HUDEP-2 (cell line): ENCODE results near the gene CDC23.
"Not testable (repeated sequence)": the region's sequence is repeated elsewhere in the genome, so short reads cannot be mapped to it uniquely, and the experiment has no call there.

Experiments
- DNase-seq, 76 experiments: peaks; one replicate each; lab custom pipeline; 2025; ENCODE audit not compliant: unreplicated experiment in 76 of 76; lab: John Stamatoyannopoulos, UW

The CDC23 gene

DNA sequence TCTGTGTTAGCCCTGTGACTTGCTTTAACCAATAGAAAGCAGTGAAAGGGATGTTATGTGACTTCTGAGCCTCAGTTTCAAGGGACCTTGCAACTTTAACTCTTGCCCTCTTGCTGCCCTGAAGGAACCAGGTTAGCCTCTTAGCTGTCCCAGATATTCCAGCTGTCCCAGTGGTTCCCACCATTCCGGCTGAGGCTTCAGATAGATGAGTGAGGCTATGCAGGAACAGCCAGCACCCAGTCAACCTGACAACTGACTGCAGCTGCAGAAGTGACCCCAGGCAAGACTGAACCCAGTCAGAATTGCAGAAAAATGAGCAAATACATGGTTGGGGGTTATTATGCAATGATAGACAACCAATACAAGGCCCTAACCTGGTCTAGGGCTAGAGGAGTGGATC, 10.4 kb upstream of the CDC23 start:
- DNase-seq, result no peak

GRCh38 chr5:138216799-138217198, 3.7 kb upstream of the CDC23 start:
- DNase-seq, result no peak

GRCh38 chr5:138212828-138213160, 329 bp downstream of the CDC23 start:
- peak in 5 of 76 experiments; percentile 8 to 34 (median 24) for DNase-seq

GRCh38 chr5:138210985-138211384, 2.1 kb downstream of the CDC23 start:
- DNase-seq, result no peak

GRCh38 chr5:138193859-138194258, 19.3 kb downstream of the CDC23 start:
- not testable (repeated sequence) for DNase-seq

DNA sequence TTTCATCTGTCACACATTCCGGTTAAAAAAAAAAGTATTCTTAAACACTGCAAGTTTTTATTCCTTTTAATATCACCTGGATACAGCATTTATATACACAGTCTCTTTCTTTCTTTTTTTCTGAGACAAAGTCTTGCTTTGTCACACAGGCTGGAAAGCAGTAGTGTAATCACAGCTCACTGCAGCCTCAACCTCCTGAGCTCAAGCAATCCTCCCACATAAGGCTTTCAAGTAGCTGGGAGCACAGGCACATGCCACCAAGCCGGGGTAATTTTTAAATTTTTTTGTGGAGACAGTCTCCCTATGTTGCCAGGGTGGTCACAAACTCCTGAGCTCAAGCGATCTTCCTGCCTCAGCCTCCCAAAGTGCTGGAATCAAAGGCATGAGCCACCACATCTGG, 20.3 kb downstream of the CDC23 start:
- no peak for DNase-seq

- DNase-seq, result no peak
These were observed 24.5 kb downstream of the CDC23 start for GRCh38 chr5:138188626-138189025.

DNA sequence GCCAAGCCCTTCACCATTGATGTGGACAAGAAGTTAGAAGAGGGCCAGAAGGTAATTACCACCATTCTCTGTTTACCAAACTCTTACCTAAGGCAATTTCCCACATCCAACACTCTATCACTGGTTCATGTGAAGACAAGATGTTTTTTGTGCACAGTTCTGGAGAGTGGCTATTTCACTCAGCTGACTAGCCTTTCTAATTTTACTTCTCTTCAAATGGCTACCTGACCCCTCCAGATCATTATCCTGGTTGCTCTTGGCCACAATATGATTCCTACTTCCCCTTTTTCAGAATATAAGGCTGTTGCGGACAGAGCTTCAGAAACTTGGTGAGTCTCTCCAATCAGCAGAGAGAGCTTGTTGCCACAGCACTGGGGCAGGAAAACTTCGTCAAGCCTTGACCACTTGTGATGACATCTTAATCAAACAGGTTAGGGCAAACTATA, 27.1 kb downstream of the CDC23 start:
- DNase-seq, result peak in 5 of 76 experiments; percentile 3 to 40 (median 7)

GRCh38 chr5:138182808-138183207, 30.3 kb downstream of the CDC23 start:
- DNase-seq, result no peak

- no peak for DNase-seq
These were observed 32.3 kb downstream of the CDC23 start for GRCh38 chr5:138180841-138181240.

GRCh38 chr5:138180183-138180782, 32.8 kb downstream of the CDC23 start:
- DNase-seq, result peak in 34 of 76 experiments; percentile 30 to 77 (median 58)

DNA sequence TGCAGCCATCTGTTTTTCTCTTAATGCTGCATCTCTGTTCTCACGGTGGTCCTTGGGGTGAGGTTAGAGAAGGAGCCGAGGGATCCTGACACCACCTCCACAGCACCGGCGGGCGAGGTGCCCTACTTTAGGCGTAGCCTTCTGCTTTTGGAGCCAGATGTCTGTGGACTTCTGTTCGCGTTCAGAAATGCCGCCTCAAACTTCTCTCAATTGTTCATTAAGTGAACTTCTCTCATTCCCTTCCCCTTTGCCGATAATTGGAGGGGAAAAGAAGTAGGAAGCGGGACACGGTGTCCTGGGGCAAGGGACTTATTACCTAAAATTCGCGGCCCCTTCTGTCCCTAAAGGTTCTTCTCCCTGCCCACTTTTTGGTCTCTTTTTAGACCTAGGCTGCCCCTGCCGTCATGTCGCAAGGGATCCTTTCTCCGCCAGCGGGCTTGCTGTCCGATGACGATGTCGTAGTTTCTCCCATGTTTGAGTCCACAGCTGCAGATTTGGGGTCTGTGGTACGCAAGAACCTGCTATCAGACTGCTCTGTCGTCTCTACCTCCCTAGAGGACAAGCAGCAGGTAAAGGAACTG, 33.8 kb downstream of the CDC23 start:
- DNase-seq, result peak in 21 of 76 experiments; percentile 2 to 42 (median 15)

DNA sequence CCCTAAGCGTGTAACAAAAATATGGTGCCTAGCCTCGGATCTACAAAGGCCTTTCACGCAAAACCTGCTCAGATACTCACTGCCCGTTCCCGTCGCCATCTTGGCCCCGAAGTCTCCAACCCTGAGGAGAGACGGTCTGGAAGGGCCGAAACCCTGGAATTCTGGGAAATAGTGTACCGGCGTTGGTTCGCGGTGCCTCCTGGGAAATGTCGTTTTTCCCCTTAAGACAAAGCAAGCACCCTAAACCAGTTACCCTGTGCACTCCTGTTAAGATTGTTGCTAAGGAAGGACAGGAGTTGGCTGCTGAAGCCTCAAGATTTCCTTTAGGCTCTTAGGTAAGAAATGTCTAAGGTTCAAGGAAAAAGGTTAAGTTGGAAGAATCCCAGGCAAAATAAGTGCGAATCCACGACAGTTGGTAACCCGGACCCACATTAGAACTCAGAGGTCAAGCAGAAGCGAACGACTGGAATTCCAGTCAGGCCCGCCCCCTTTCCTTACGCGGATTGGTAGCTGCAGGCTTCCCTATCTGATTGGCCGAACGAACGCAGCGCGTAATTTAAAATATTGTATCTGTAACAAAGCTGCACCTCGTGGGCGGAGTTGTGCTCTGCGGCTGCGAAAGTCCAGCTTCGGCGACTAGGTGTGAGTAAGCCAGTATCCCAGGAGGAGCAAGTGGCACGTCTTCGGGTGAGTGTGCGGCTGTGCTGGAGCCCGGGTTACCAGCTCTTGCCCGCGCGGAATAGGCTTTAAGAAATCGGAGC, 34.4 kb downstream of the CDC23 start, which contains the start of the genes BRD8 and KIF20A:
Gene BRD8, minus strand, starts transcription at position 115 of the 761 bp plus-strand sequence. Its CDS starts 16 bp downstream, at position 99.
Gene KIF20A, plus strand, starts transcription at position 597 of the 761 bp plus-strand sequence. CDS start 569 bp downstream, outside the sequence.
- DNase-seq, result peak in 75 of 76 experiments; percentile 46 to 98 (median 93)

GRCh38 chr5:138177941-138178515, 35.1 kb downstream of the CDC23 start:
- peak in 11 of 76 experiments; percentile 1 to 31 (median 8) for DNase-seq

DNA sequence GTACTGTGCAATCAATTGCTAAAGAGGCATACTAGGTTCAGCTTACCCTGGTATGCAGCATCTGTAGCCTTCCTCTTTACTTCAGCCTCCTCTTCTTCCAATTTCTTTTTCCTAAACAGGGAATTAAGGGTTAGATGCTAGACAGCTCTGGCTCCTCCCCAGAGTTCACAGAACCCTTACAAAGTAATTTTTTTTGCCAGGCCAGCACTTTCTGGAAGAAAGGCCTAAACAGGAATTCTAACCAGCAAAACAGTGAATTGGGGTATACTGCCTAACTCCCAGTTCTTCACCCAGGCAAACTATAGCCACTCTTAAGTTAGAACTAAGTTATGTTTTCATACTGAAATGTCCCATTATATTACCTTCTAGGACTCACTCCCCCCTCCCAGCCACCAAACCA, 42.8 kb downstream of the CDC23 start:
- no peak for DNase-seq

- no peak for DNase-seq
These were observed 44.0 kb downstream of the CDC23 start for GRCh38 chr5:138169124-138169523.

GRCh38 chr5:138163721-138164120, 49.4 kb downstream of the CDC23 start:
- DNase-seq, result no peak

DNA sequence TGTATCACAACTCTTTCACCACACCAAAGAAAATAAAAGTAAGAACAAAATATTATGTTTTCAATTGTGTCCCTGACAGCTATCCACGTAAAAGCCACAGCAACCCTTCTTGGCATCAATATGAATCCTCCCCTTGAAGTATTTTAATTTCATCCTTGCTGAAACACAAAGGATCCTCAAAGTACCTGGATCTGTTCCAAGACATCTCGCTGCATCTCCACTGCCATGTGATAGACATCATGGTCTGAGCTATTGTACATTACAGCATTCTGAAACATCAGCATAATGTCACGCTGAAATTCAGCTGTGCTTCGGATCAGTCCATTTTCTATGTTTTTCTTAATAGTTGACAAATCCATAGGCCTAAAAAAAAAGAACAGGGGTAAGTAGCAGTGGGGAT, 52.4 kb downstream of the CDC23 start:
- no peak for DNase-seq

DNA sequence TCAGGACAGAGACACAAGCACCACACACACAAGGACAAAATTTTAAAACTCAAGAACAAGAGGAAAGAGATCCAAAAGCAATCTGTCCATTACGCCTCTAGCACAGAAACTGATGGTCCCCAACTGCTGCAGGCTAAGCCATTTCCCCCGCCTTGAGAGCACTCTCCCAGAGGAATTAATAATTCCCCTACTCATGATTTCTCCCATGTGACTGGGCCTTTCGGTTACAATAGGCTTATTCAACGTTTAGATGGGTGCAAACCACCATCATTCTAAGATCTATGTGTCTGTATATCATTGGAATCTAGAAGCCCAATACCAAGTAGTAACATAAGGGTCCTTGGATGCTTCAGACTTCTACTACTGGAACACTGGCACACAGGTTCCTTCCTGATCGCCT, 53.5 kb downstream of the CDC23 start:
- no peak for DNase-seq

GRCh38 chr5:138157626-138158025, 55.5 kb downstream of the CDC23 start:
- DNase-seq, result no peak

GRCh38 chr5:138155977-138156376, 57.1 kb downstream of the CDC23 start:
- DNase-seq, result not testable (repeated sequence)
